ENCODE measurements around the gene HPF1.

DNA sequence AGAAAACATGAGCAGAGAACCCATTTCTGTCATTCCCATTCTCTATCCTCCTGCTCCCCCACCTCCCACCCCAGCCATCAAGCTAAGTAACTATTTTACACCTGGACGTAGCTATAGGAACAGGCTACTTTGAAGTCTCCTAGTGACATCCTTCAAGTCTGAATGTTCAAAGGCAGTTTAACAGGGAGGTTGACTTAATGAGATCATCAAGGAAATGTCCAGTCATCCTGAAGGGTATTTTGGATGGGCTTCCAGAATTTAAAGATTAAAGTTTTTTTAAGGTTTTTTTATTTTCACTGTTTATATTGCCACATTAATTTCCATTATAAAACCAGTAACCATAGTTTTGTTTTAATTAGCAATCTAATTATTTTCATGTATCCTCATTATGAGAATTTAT, 41.1 kb downstream of the HPF1 start:
- TF ChIP-seq, protein P1, sequence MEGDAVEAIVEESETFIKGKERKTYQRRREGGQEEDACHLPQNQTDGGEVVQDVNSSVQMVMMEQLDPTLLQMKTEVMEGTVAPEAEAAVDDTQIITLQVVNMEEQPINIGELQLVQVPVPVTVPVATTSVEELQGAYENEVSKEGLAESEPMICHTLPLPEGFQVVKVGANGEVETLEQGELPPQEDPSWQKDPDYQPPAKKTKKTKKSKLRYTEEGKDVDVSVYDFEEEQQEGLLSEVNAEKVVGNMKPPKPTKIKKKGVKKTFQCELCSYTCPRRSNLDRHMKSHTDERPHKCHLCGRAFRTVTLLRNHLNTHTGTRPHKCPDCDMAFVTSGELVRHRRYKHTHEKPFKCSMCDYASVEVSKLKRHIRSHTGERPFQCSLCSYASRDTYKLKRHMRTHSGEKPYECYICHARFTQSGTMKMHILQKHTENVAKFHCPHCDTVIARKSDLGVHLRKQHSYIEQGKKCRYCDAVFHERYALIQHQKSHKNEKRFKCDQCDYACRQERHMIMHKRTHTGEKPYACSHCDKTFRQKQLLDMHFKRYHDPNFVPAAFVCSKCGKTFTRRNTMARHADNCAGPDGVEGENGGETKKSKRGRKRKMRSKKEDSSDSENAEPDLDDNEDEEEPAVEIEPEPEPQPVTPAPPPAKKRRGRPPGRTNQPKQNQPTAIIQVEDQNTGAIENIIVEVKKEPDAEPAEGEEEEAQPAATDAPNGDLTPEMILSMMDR (IDR thresholded peaks at IDR 0.05; ENCODE audit: low read depth, low read length): no peak
- TF ChIP-seq MYC (IDR thresholded peaks at IDR 0.05; ENCODE audit: low read depth, low read length) (no peak), POLR2A (IDR thresholded peaks at IDR 0.05; ENCODE audit: extremely low read depth, insufficient read length) (no peak)

Data from NB4 (cell line).